GM12878 (cell line): ENCODE measurements around the gene ADCY5. TPM values are rescaled to one million over a fixed set of nuclear protein-coding genes. Genes with fewer than 3 reads are reported as not detected.

ENCODE experiments used
- ATAC-seq: fragments of 200-7000 bp; cut with Tn5 transposase; 3 replicates; pipeline ENCODE4 v1.9.1; 2020; ENCODE audit warnings: mild to moderate bottlenecking, moderate library complexity
- BruUV-seq: library from RNA; stranded (reverse); fragments of 400-500 nt; replicated peaks from 2 replicates; lab custom pipeline; 2021; lab: Mats Ljungman, UMichigan
- CTCF ChIA-PET: fragments of 300-600 bp; sonication (Branson Sonifier 250); formaldehyde crosslinking; extraction: SDS; loops from one replicate; lab custom pipeline; 2021; ENCODE audit warnings: inconsistent platforms; lab: Yijun Ruan, JAX
- POLR2A ChIA-PET: fragments of 350-600 bp; formaldehyde crosslinking; extraction: SDS; loops from one replicate; lab custom pipeline; 2021; ENCODE audit warnings: inconsistent platforms; lab: Charles Lee
- RAD21 ChIA-PET: fragments of 300-600 bp; sonication (Branson Sonifier 250); formaldehyde crosslinking; loops from one replicate; lab custom pipeline; 2023; ENCODE audit warnings: antibody characterized with exemption; ENCODE audit not compliant: unreplicated experiment; lab: Charles Lee
- SMC1A ChIA-PET: fragments of 300-600 bp; sonication (Branson Sonifier 250); formaldehyde crosslinking; loops from one replicate; lab custom pipeline; 2023; ENCODE audit not compliant: unreplicated experiment, uncharacterized antibody; lab: Charles Lee
- DNase-seq: peaks from one replicate; pipeline ENCODE4 v3.0.0-alpha.2; 2011; ENCODE audit warnings: low read depth, low spot score
- FAIRE-seq: peaks from 3 replicates; lab custom pipeline; 2011; peaks lifted over from hg19 to GRCh38; lab: Jason Lieb, UNC
- H2AFZ ChIP-seq: 2 replicates; pipeline ENCODE4 v1.6.0; 2011; ENCODE audit warnings: low read depth, low read length, control low read depth; ENCODE audit not compliant: control insufficient read depth
- H3K27ac ChIP-seq: 2 replicates; pipeline ENCODE4 v1.5.1; 2011; ENCODE audit warnings: control low read depth; ENCODE audit not compliant: control insufficient read depth, insufficient read depth
- H3K27me3 ChIP-seq, 2 experiments: replicated peaks in 1 of 2; 2 replicates each; pipeline versions ENCODE4 v1.6.0 to v1.6.1; 2011; ENCODE audit warnings: low read length in 1 of 2; ENCODE audit not compliant: control insufficient read depth in 2 of 2, insufficient read depth in 2 of 2
- H3K36me3 ChIP-seq, 2 experiments: 2 replicates each; pipeline ENCODE4 v1.5.1; 2011; ENCODE audit warnings: low read length in 1 of 2; ENCODE audit not compliant: control insufficient read depth in 2 of 2, insufficient read depth in 2 of 2
- H3K4me1 ChIP-seq: 2 replicates; pipeline ENCODE4 v1.6.1; 2011; ENCODE audit warnings: mild to moderate bottlenecking, low read length, moderate library complexity, mixed read lengths; ENCODE audit not compliant: control insufficient read depth, insufficient read depth
- H3K4me2 ChIP-seq: 2 replicates; pipeline ENCODE4 v1.6.0; 2011; ENCODE audit warnings: control low read depth; ENCODE audit not compliant: control insufficient read depth, insufficient read depth
- H3K4me3 ChIP-seq: fragments of 200-600 bp; sonication (generic); 2 replicates; pipeline ENCODE4 v1.5.1; 2016
- H3K79me2 ChIP-seq: 2 replicates; pipeline ENCODE4 v1.6.0; 2011; ENCODE audit warnings: low read length; ENCODE audit not compliant: control insufficient read depth, insufficient read depth
- H3K9ac ChIP-seq: 2 replicates; pipeline ENCODE4 v1.8.0; 2011; ENCODE audit warnings: low read length, control low read depth, mixed read lengths; ENCODE audit not compliant: control insufficient read depth, insufficient read depth
- H3K9me3 ChIP-seq: replicated peaks from 3 replicates; pipeline ENCODE4 v1.5.1; 2011; ENCODE audit warnings: mild to moderate bottlenecking, low read length; ENCODE audit not compliant: control insufficient read depth, insufficient read depth
- H4K20me1 ChIP-seq: 2 replicates; pipeline ENCODE4 v1.6.0; 2011; ENCODE audit not compliant: control insufficient read depth, insufficient read depth
- CTCF ChIP-seq, 3 experiments: IDR thresholded peaks in 2 of 3; conservative IDR thresholded peaks in 1 of 3; 2 replicates each; pipeline ENCODE4 v1.5.1; 2011; ENCODE audit warnings: low read depth in 3 of 3, low read length in 3 of 3, mild to moderate bottlenecking in 3 of 3, control low read depth in 2 of 3, moderate library complexity in 2 of 3, inconsistent platforms in 1 of 3, mixed read lengths in 1 of 3; ENCODE audit not compliant: control insufficient read depth in 2 of 3, insufficient read depth in 1 of 3; ENCODE audit errors: extremely low read depth in 1 of 3
- MEF2B ChIP-seq: fragments of 450-650 bp; IDR thresholded peaks from 2 replicates; pipeline ENCODE4 v1.6.1; 2018; ENCODE audit warnings: mild to moderate bottlenecking, moderate library complexity; ENCODE audit not compliant: partially characterized antibody, poor library complexity, severe bottlenecking
- SRF ChIP-seq, 2 experiments: IDR thresholded peaks; 2 replicates each; pipeline ENCODE4 v1.6.1; 2011; ENCODE audit warnings: low read depth in 2 of 2, low read length in 2 of 2, mild to moderate bottlenecking in 1 of 2, moderate library complexity in 1 of 2
- TBL1XR1 ChIP-seq: IDR thresholded peaks from 2 replicates; pipeline ENCODE4 v1.6.1; 2012; ENCODE audit warnings: low read depth, low read length, improper control_type of control experiment
- WGBS: methylation state at CpG from one replicate; pipeline ENCODE4 v1.1.6; 2016; ENCODE audit warnings: low lambda C conversion rate; ENCODE audit not compliant: insufficient replicate concordance, insufficient coverage; ENCODE audit errors: missing lambda C conversion rate; 5-methylcytosine and 5-hydroxymethylcytosine counted together
- in situ Hi-C: fragments of 300-500 bp; cut with MboI; formaldehyde crosslinking; loops from 9 replicates; pipeline ENCODE4 v1.14.3; 2018; ENCODE audit warnings: mixed read lengths
- intact Hi-C: fragments of 100-400 bp; cut with micrococcal nuclease; formaldehyde crosslinking; loops from one replicate; pipeline ENCODE4 v1.14.2; 2022; ENCODE audit not compliant: unreplicated experiment
- polyA plus RNA-seq, 11 experiments: library from polyadenylated mRNA; depleted of rRNA in 4 of 11; unstranded in 6 of 11; stranded (reverse) in 5 of 11; fragments of >200 nt; fragmentation: Nextera tagmentation in 4 of 11; fragmentation: Illumina TruSeq in 1 of 11; extraction: Ambion mirVana in 4 of 11; extraction: Trizol in 1 of 11; gene quantifications; 1 replicate in 1 of 11; 2 replicates in 10 of 11; pipeline versions ENCODE4 v1.2.1 to v1.2.3, GENCODE V29; 2011 to 2016; ENCODE audit warnings: inconsistent platforms in 2 of 11, missing spikeins in 2 of 11, low read depth in 1 of 11
- total RNA-seq, 4 experiments: library from RNA; depleted of rRNA in 3 of 4; stranded (reverse); fragments of >200 nt in 3 of 4; fragmentation: Illumina TruSeq in 1 of 4; extraction: Trizol in 1 of 4; gene quantifications; 2 replicates each; pipeline versions ENCODE4 v1.2.1 to v1.2.3, GENCODE V29; 2013 to 2021

ADCY5 gene
- total and polyA plus RNA-seq, 10 of the 15 experiments (the other 5 are each of a cell fraction or from before 2014, with no cell fraction given), result under 0.01 to 0.24 (median 0.02) TPM; not detected in 4

GRCh38 chr3:123365450-123366143 lies 83.3 kb downstream of the ADCY5 start:
- Histone ChIP-seq H3K27me3 (no peaks in the 10 kb centered on the region; a peak in 1 of 4 replicates), H4K20me1 (no peaks in the 10 kb centered on the region), H3K4me3 (no peak overlapping the region), H3K9me3 (no peaks in the 10 kb centered on the region; the same call in 2 of the 3 replicates), H3K79me2 (no peaks in the 10 kb centered on the region), H3K27ac (no peak overlapping the region), H3K4me2 (no peak overlapping the region), H3K9ac (no peak overlapping the region), H3K36me3 (no peaks in the 10 kb centered on the region), H2AFZ (no peak overlapping the region), H3K4me1 (no peaks in the 10 kb centered on the region)
- peak; percentile 66; the same call in 2 of the 3 replicates for ATAC-seq
- ChIA-PET RAD21 (no interaction called here), POLR2A (no interaction called here), CTCF (interaction anchor here (1.5 kb wide), 1 partner anchor 12 kb away, joined by 4 read pairs; no protein-coding TSS in a partner anchor), SMC1A (no interaction called here)
- in situ Hi-C loops (no loop called here), intact Hi-C loops (no loop called here)
- TF ChIP-seq MEF2B (no peak), CTCF (IDR thresholded peaks at IDR 0.05 in 2 of 3, conservative IDR thresholded peaks at IDR 0.05 in 1 of 3; ENCODE audit: control insufficient read depth in 2 of 3, extremely low read depth in 1 of 3, insufficient read depth in 1 of 3, low read depth in 3 of 3, low read length in 3 of 3) (peak; percentile 13 to 36 (median 22); a peak in 3 of 6 replicates), TBL1XR1 (no peak), SRF (IDR thresholded peaks at IDR 0.05; ENCODE audit: low read depth in 2 of 2, low read length in 2 of 2) (no peak)
- DNase-seq, result no peak
- 52% methylated on average over 6 of the region's 6 CpGs for WGBS
- no TSS peak for BruUV-seq
- no peak for FAIRE-seq
